Measurements from ENCODE around the gene TUBA1B.

- TF ChIP-seq CTCF (IDR thresholded peaks at IDR 0.05) (peak in 2 of 6 experiments; percentile 18 to 38), EP300 (IDR thresholded peaks at IDR 0.05) (no peak), POLR2A (IDR thresholded peaks at IDR 0.05) (no peak), POLR2AphosphoS5 (IDR thresholded peaks at IDR 0.05) (peak in 1 of 2 donors; percentile 70)
Measured at GRCh38 chr12:49089821-49090773, 41.1 kb downstream of the TUBA1B start.

Data from upper lobe of left lung (tissue), 4 donors.